ENCODE measurements around the gene TNFRSF13B.
A peak's percentile ranks its signal among the peaks of the same experiment; 100 is the strongest.
"Not testable (repeated sequence)": the region's sequence is repeated elsewhere in the genome, so short reads cannot be mapped to it uniquely, and the experiment has no call there.

The TNFRSF13B gene

GRCh38 chr17:16986391-16986790 lies 14.5 kb upstream of the TNFRSF13B start:
- DNase-seq: no peak

GRCh38 chr17:16981928-16982327 lies 10.0 kb upstream of the TNFRSF13B start:
- peak in 1 of 2 donors; percentile 13 for DNase-seq

GRCh38 chr17:16980813-16981731 lies 9.2 kb upstream of the TNFRSF13B start:
- DNase-seq: peak in 1 of 2 donors; percentile 8

GRCh38 chr17:16980061-16980460 lies 8.1 kb upstream of the TNFRSF13B start:
- no peak for DNase-seq

GRCh38 chr17:16979237-16979823 lies 7.4 kb upstream of the TNFRSF13B start:
- not testable (repeated sequence) for DNase-seq

- no peak for DNase-seq
Measured at GRCh38 chr17:16977932-16978331, 6.0 kb upstream of the TNFRSF13B start.

GRCh38 chr17:16976725-16977550 lies 5.0 kb upstream of the TNFRSF13B start:
- DNase-seq: no peak

- no peak for DNase-seq
Measured at GRCh38 chr17:16975744-16976625, 4.1 kb upstream of the TNFRSF13B start.

GRCh38 chr17:16975277-16975651 lies 3.3 kb upstream of the TNFRSF13B start:
- no peak for DNase-seq

- DNase-seq: no peak
Measured at GRCh38 chr17:16974569-16975276, 2.8 kb upstream of the TNFRSF13B start.

- DNase-seq: no peak
Measured at GRCh38 chr17:16973760-16974540, 2.0 kb upstream of the TNFRSF13B start.

- not testable (repeated sequence) for DNase-seq
Measured at GRCh38 chr17:16973043-16973442, 1.1 kb upstream of the TNFRSF13B start.

- no peak for DNase-seq
Measured at GRCh38 chr17:16972346-16972745, 428 bp upstream of the TNFRSF13B start.

- no peak for DNase-seq
Measured at GRCh38 chr17:16969931-16970906, 1.7 kb downstream of the TNFRSF13B start.

GRCh38 chr17:16968786-16969185 lies 3.1 kb downstream of the TNFRSF13B start:
- DNase-seq: no peak

GRCh38 chr17:16962804-16963203 lies 9.1 kb downstream of the TNFRSF13B start:
- no peak for DNase-seq

GRCh38 chr17:16961792-16962191 lies 10.1 kb downstream of the TNFRSF13B start:
- no peak for DNase-seq

- DNase-seq: not testable (repeated sequence)
Measured at GRCh38 chr17:16961022-16961421, 10.9 kb downstream of the TNFRSF13B start.

- DNase-seq: not testable (repeated sequence)
Measured at GRCh38 chr17:16955011-16955410, 16.9 kb downstream of the TNFRSF13B start.

GRCh38 chr17:16954521-16954920 lies 17.4 kb downstream of the TNFRSF13B start:
- no peak for DNase-seq

All from stimulated activated CD4-positive, alpha-beta T cell treated with anti-CD3 and anti-CD28 coated beads, Interleukin-2, amount 100 ng/mL, for 24 hours (primary cell).